GM18873 (cell line): ENCODE data around the gene PCCA.

Experiments
- ATAC-seq: cut with Tn5 transposase; IDR thresholded peaks from one replicate; pipeline ENCODE4 v1.9.1; 2021; ENCODE audit warnings: mild to moderate bottlenecking, moderate library complexity, moderate number of reproducible peaks; ENCODE audit not compliant: unreplicated experiment, low FRiP score

Gene PCCA

GRCh38 chr13:100442095-100442832 lies 353.4 kb downstream of the PCCA start:
- no peak for ATAC-seq

GRCh38 chr13:100443278-100443997 lies 354.5 kb downstream of the PCCA start:
- no peak for ATAC-seq

- ATAC-seq = no peak
These were observed 355.1 kb downstream of the PCCA start for GRCh38 chr13:100443998-100444328.

- no peak for ATAC-seq
These were observed 358.9 kb downstream of the PCCA start for GRCh38 chr13:100447831-100448230.

- ATAC-seq = no peak
These were observed 363.0 kb downstream of the PCCA start for GRCh38 chr13:100451923-100452322.

GRCh38 chr13:100454876-100455275 lies 366.0 kb downstream of the PCCA start:
- no peak for ATAC-seq

- ATAC-seq = no peak
These were observed 369.8 kb downstream of the PCCA start for GRCh38 chr13:100458673-100459072.

GRCh38 chr13:100459747-100460146 lies 370.9 kb downstream of the PCCA start:
- ATAC-seq = no peak

GRCh38 chr13:100460266-100460665 lies 371.4 kb downstream of the PCCA start:
- ATAC-seq = no peak

- no peak for ATAC-seq
These were observed 371.9 kb downstream of the PCCA start for GRCh38 chr13:100460791-100461190.

GRCh38 chr13:100461309-100462030 lies 372.6 kb downstream of the PCCA start:
- no peak for ATAC-seq

- no peak for ATAC-seq
These were observed 375.1 kb downstream of the PCCA start for GRCh38 chr13:100464006-100464405.

- ATAC-seq = no peak
These were observed 376.7 kb downstream of the PCCA start for GRCh38 chr13:100465558-100465957.

GRCh38 chr13:100470866-100471505 lies 382.1 kb downstream of the PCCA start:
- no peak for ATAC-seq

- no peak for ATAC-seq
These were observed 384.2 kb downstream of the PCCA start for GRCh38 chr13:100473087-100473486.

GRCh38 chr13:100473501-100474044 lies 384.7 kb downstream of the PCCA start:
- ATAC-seq = no peak

GRCh38 chr13:100476963-100477362 lies 388.1 kb downstream of the PCCA start:
- no peak for ATAC-seq

GRCh38 chr13:100478107-100478809 lies 389.4 kb downstream of the PCCA start:
- no peak for ATAC-seq

- no peak for ATAC-seq
These were observed 391.8 kb downstream of the PCCA start for GRCh38 chr13:100480676-100481075.

- ATAC-seq = no peak
These were observed 394.2 kb downstream of the PCCA start for GRCh38 chr13:100483139-100483538.
